Activated CD8-positive, alpha-beta T cell treated with anti-CD3 and anti-CD28 coated beads for 36 hours (primary cell): ENCODE data around the gene SKA2. TPM values are rescaled to one million over a fixed set of nuclear protein-coding genes. Genes with fewer than 3 reads are reported as not detected.
"Not testable (repeated sequence)": the region's sequence is repeated elsewhere in the genome, so short reads cannot be mapped to it uniquely, and the experiment has no call there.

Source experiments
- ATAC-seq: fragments of 200-7000 bp; cut with Tn5 transposase; one replicate; pipeline ENCODE4 v1.10.0; 2021; ENCODE audit warnings: mild to moderate bottlenecking, moderate library complexity
- CTCF ChIA-PET: fragments of 350-600 bp; sonication (Branson Sonifier 250); formaldehyde crosslinking; loops from one replicate; lab custom pipeline; 2021; ENCODE audit warnings: antibody characterized with exemption; lab: Charles Lee
- POLR2A ChIA-PET: fragments of 350-600 bp; sonication (Branson Sonifier 250); formaldehyde crosslinking; loops from one replicate; lab custom pipeline; 2021; ENCODE audit warnings: antibody characterized with exemption; lab: Charles Lee
- DNase-seq: peaks from one replicate; pipeline ENCODE4 v3.0.0-alpha.2; 2020
- H3K27ac Mint-ChIP-seq: one replicate; pipeline ENCODE4 v1.8.0; 2021; ENCODE audit warnings: mild to moderate bottlenecking, mixed read lengths
- H3K27me3 Mint-ChIP-seq: one replicate; pipeline ENCODE4 v1.8.0; 2021; ENCODE audit warnings: mixed read lengths
- H3K36me3 Mint-ChIP-seq: one replicate; pipeline ENCODE4 v1.8.0; 2021; ENCODE audit warnings: low read depth, mixed read lengths
- H3K4me1 Mint-ChIP-seq: one replicate; pipeline ENCODE4 v1.8.0; 2021; ENCODE audit warnings: low read depth, mixed read lengths
- H3K4me3 Mint-ChIP-seq: one replicate; pipeline ENCODE4 v1.8.0; 2021; ENCODE audit warnings: mild to moderate bottlenecking, moderate library complexity, mixed read lengths
- H3K9me3 Mint-ChIP-seq: one replicate; pipeline ENCODE4 v1.8.0; 2021; ENCODE audit warnings: mixed read lengths
- CTCF ChIP-seq: fragments of 200-600 bp; IDR thresholded peaks from one replicate; pipeline ENCODE4 v1.8.0; 2022; ENCODE audit warnings: antibody characterized with exemption, mild to moderate bottlenecking
- intact Hi-C: fragments of 100-400 bp; cut with micrococcal nuclease; formaldehyde crosslinking; loops from one replicate; pipeline ENCODE4 v1.10.0; 2022
- total RNA-seq, 2 experiments: library from RNA; stranded (reverse); gene quantifications; one replicate each; pipeline ENCODE4 v1.2.3, GENCODE V29; 2021

The SKA2 gene
- total RNA-seq, 2 experiments from 2014 or later = 59.1 to 68.4 TPM

- H3K4me1 Mint-ChIP-seq = peaks cover 24% of the 10 kb centered on the region
Observed at GRCh38 chr17:59097876-59098275, 57.1 kb downstream of the SKA2 start.

GRCh38 chr17:59094861-59095530 is 60.0 kb downstream of the SKA2 start:
- no peak overlapping the region for H3K27ac Mint-ChIP-seq
- ATAC-seq = no peak
- peaks cover 15% of the 10 kb centered on the region for H3K36me3 Mint-ChIP-seq
- POLR2A ChIA-PET = interaction anchor here (1.2 to 1.4 kb wide), 2 partner anchors 11 to 12 kb away, joined by 4 to 7 read pairs; partner anchors contain the start of gene TRIM37
- H3K27me3 Mint-ChIP-seq = no peaks in the 10 kb centered on the region
- H3K4me1 Mint-ChIP-seq = peaks cover 19% of the 10 kb centered on the region
- DNase-seq = no peak
- H3K4me3 Mint-ChIP-seq = no peak overlapping the region
- CTCF ChIA-PET = interaction anchor here (1.0 kb wide), 1 partner anchor 9 kb away, joined by 4 read pairs; no protein-coding TSS in a partner anchor
- intact Hi-C loops = no loop called here
- no peaks in the 10 kb centered on the region for H3K9me3 Mint-ChIP-seq
- TF ChIP-seq CTCF = no peak

More at GRCh38 chr17:59097876-59098275, 57.1 kb downstream of the SKA2 start:
- Mint-ChIP-seq H3K27me3 (no peaks in the 10 kb centered on the region), H3K36me3 (peaks cover 24% of the 10 kb centered on the region), H3K4me3 (no peak overlapping the region), H3K27ac (no peak overlapping the region), H3K9me3 (no peaks in the 10 kb centered on the region)
- POLR2A ChIA-PET = no interaction called here
- no peak for ATAC-seq
- no peak for DNase-seq
- no peak for TF ChIP-seq CTCF
- CTCF ChIA-PET = no interaction called here
- intact Hi-C loops = no loop called here

GRCh38 chr17:59093702-59094231 is 61.2 kb downstream of the SKA2 start:
- Mint-ChIP-seq H3K9me3 (no peaks in the 10 kb centered on the region), H3K4me3 (no peak overlapping the region), H3K36me3 (peaks cover 17% of the 10 kb centered on the region), H3K27ac (no peak overlapping the region), H3K4me1 (peaks cover 19% of the 10 kb centered on the region), H3K27me3 (no peaks in the 10 kb centered on the region)
- no peak for ATAC-seq
- no peak for TF ChIP-seq CTCF
- CTCF ChIA-PET = interaction anchor here (1.0 kb wide), 1 partner anchor 24 kb away, joined by 3 read pairs; no protein-coding TSS in a partner anchor
- DNase-seq = no peak
- POLR2A ChIA-PET = interaction anchor here (1.4 to 2.5 kb wide), 2 partner anchors 13 to 14 kb away, joined by 4 to 8 read pairs; partner anchors contain the start of gene TRIM37
- intact Hi-C loops = no loop called here

GRCh38 chr17:59093145-59093701 is 61.8 kb downstream of the SKA2 start:
- Mint-ChIP-seq H3K27me3 (no peaks in the 10 kb centered on the region), H3K27ac (peak overlapping the region; percentile 29), H3K4me3 (no peak overlapping the region), H3K4me1 (peaks cover 19% of the 10 kb centered on the region), H3K9me3 (no peaks in the 10 kb centered on the region), H3K36me3 (peaks cover 17% of the 10 kb centered on the region)
- TF ChIP-seq CTCF = no peak
- intact Hi-C loops = no loop called here
- POLR2A ChIA-PET = interaction anchor here (2.5 kb wide), 1 partner anchor 14 kb away, joined by 8 read pairs; the partner anchor contains the start of gene TRIM37
- no peak for DNase-seq
- ATAC-seq = no peak
- CTCF ChIA-PET = interaction anchor here (1.0 kb wide), 1 partner anchor 25 kb away, joined by 3 read pairs; no protein-coding TSS in a partner anchor

GRCh38 chr17:59090593-59090992 is 64.4 kb downstream of the SKA2 start:
- ATAC-seq, H3K27me3 Mint-ChIP-seq, H3K27ac Mint-ChIP-seq, H3K4me3 Mint-ChIP-seq, POLR2A ChIA-PET, DNase-seq, intact Hi-C loops, CTCF ChIA-PET, H3K9me3 Mint-ChIP-seq: not testable (repeated sequence)
- Mint-ChIP-seq H3K4me1 (peaks cover 11% of the 10 kb centered on the region), H3K36me3 (peaks cover 16% of the 10 kb centered on the region)
